ENCODE results near the gene CACNA1C.

- no peak for TF ChIP-seq EZH2phosphoT487 (IDR thresholded peaks at IDR 0.05; ENCODE audit: borderline replicate concordance, low read length)
- TF ChIP-seq CTCF (IDR thresholded peaks at IDR 0.05; ENCODE audit: low read depth, low read length, poor library complexity, severe bottlenecking): no peak
Measured at GRCh38 chr12:2539938-2540337, 487.2 kb downstream of the CACNA1C start.

Measured in DOHH2 (cell line).